ENCODE measurements around the gene INHA.

Gene INHA

DNA sequence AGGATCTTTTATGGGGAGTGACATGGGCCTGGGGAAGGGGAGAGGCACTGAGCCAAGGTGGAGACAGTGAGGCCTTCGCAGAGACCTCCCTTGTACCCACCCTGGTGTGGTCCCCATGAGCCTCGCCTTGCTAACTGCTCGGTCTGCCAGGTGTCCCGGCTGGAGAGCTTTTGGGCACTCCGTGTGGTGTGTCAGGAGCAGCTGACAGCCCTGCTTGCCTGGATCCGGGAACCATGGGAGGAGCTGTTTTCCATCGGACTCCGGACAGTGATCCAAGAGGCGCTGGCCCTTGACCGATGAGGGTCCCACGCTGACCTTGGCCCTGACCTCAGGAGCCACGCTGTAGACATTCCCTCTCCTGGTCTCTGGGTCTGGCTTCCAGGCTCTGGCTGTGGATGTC lies 43.8 kb downstream of the INHA start:
- TF ChIP-seq, protein P1, sequence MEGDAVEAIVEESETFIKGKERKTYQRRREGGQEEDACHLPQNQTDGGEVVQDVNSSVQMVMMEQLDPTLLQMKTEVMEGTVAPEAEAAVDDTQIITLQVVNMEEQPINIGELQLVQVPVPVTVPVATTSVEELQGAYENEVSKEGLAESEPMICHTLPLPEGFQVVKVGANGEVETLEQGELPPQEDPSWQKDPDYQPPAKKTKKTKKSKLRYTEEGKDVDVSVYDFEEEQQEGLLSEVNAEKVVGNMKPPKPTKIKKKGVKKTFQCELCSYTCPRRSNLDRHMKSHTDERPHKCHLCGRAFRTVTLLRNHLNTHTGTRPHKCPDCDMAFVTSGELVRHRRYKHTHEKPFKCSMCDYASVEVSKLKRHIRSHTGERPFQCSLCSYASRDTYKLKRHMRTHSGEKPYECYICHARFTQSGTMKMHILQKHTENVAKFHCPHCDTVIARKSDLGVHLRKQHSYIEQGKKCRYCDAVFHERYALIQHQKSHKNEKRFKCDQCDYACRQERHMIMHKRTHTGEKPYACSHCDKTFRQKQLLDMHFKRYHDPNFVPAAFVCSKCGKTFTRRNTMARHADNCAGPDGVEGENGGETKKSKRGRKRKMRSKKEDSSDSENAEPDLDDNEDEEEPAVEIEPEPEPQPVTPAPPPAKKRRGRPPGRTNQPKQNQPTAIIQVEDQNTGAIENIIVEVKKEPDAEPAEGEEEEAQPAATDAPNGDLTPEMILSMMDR (IDR thresholded peaks at IDR 0.05; ENCODE audit: control insufficient read depth, insufficient read depth, low read depth, low read length, missing control alignments), result no peak
- H3K4me3 ChIP-seq (ENCODE audit: control insufficient read depth, low read depth, low read length), result no peak overlapping the region
- no peak for DNase-seq (ENCODE audit: low read depth)

DNA sequence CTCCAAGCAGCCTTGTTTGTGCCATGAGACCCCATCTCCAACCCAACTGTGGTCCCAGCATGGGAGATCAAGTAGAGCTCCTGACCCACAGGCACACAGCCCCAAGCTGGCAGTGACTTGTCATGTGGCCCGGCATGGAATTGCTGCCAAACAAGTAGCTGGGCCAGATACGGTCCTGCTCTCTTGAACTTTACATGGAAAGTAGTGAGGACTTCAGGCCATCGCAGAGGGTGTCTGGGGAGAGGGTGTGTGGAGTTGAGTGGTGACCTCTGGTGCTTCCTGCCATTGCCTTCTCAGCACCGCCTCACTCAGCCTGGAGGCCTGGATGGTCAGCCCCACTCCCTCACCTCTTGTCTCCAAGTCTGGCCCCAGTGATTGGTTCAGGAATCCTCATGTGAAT lies 44.4 kb downstream of the INHA start:
- H3K4me3 ChIP-seq (ENCODE audit: control insufficient read depth, low read depth, low read length), result no peak overlapping the region
- TF ChIP-seq, protein P1 (IDR thresholded peaks at IDR 0.05; ENCODE audit: control insufficient read depth, insufficient read depth, low read depth, low read length, missing control alignments), result no peak
- DNase-seq (ENCODE audit: low read depth), result no peak

DNA sequence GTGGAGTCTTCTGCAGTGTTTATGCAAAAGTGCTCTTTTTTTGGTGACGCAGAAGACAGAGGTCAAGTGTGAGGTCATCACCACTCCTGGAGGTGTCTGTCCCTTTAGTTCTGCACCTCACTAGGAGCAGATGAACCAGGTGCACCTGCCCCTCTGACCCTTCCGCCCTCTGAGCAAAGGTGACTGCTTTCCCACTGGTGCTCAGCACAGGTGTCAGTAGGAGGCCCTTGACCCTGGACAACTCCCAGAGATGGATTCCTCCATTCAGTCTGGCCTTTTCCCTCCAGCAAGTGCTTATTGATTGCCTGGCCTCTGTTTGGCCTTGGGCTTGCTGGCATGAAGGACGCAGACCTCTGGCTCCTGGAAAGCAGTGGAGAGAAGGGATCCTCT lies 46.6 kb downstream of the INHA start:
- TF ChIP-seq, protein P1 (IDR thresholded peaks at IDR 0.05; ENCODE audit: control insufficient read depth, insufficient read depth, low read depth, low read length, missing control alignments), result no peak
- DNase-seq (ENCODE audit: low read depth), result no peak
- H3K4me3 ChIP-seq (ENCODE audit: control insufficient read depth, low read depth, low read length), result no peak overlapping the region

DNA sequence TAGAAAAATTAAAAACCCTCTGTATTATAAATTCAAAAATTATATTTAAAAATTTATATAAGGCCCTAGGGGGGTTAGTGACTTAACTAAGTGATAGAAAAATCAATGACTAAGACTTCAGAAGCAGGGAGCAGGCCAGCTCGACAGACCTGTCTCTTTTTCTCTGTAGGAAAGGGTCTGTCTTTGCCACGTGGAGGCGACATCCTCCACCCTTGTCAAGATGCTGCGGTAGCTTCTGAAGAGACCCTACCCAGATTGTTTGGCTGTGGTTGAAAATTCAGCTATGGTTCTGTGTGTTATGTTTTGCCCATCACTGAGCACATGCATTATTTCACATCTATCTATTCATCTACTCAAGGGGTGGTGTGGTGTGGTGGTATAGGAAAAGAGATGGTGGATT lies 47.1 kb downstream of the INHA start:
- no peak for DNase-seq (ENCODE audit: low read depth)
- TF ChIP-seq, protein P1 (IDR thresholded peaks at IDR 0.05; ENCODE audit: control insufficient read depth, insufficient read depth, low read depth, low read length, missing control alignments), result peak; percentile 22
- H3K4me3 ChIP-seq (ENCODE audit: control insufficient read depth, low read depth, low read length), result no peak overlapping the region

DNA sequence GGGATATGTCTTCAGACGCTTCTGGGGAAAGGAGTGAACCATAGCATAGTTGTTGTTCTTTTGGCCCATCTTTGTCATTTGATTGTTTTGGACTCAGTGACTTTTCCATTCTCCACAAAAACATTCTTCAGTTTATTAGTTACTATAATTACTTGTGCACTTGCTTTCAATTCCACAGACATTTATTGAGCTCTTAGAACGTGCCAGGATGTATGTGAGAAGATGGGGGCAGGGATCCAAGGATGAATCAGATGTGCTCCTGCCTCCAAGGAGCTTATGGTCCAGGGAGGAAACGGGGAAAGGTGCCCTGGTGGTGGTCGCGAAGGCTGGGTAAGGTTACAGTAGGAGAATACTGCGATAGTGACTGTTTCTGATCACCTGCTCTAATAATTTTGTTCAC lies 48.4 kb downstream of the INHA start:
- no peak for DNase-seq (ENCODE audit: low read depth)
- TF ChIP-seq, protein P1 (IDR thresholded peaks at IDR 0.05; ENCODE audit: control insufficient read depth, insufficient read depth, low read depth, low read length, missing control alignments), result no peak
- no peak overlapping the region for H3K4me3 ChIP-seq (ENCODE audit: control insufficient read depth, low read depth, low read length)

DNA sequence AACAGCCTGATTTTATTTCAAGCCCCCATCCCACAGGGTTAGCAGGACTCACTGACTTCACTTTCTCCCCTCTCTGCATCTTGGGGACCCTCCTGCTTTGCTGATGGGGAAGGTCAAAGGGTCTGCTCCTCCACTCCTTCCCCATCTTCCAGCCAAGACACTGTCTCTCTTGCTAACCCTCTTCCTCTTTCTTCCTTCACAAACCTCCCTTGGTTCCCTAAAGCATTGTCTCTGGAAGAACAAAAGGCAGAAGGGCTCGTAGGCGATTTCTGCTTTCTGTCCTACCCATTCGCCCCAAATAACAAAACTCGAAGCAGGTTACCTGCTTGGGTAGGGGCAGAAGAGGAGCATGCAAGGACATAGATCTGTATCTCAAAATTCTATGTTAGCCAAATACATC lies 49.8 kb downstream of the INHA start:
- DNase-seq (ENCODE audit: low read depth), result no peak
- TF ChIP-seq, protein P1 (IDR thresholded peaks at IDR 0.05; ENCODE audit: control insufficient read depth, insufficient read depth, low read depth, low read length, missing control alignments), result no peak
- no peak overlapping the region for H3K4me3 ChIP-seq (ENCODE audit: control insufficient read depth, low read depth, low read length)

DNA sequence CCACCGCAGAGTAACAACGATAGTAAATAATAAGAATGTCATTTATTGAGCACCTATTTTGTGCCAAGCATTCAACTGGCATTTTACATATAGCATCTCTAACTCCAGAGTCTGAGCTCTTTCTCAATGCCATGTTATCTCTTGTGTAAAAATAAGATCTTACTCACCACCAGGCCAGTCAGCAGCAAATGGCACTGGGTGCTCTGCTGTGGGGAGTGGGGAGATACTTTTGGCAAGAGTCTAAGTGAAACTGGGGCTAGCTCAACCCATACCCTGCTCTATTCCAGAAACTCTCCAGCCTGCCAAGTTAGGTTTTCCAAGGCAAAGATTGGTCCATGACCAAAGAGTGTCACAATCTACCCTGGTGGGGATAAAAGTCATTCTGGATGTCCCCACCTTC lies 50.4 kb downstream of the INHA start:
- H3K4me3 ChIP-seq (ENCODE audit: control insufficient read depth, low read depth, low read length), result no peak overlapping the region
- DNase-seq (ENCODE audit: low read depth), result no peak
- TF ChIP-seq, protein P1 (IDR thresholded peaks at IDR 0.05; ENCODE audit: control insufficient read depth, insufficient read depth, low read depth, low read length, missing control alignments), result no peak
